NCI-H524 treated with DMSO at 0.1 percent for 48 hours (cell line): ENCODE results near the gene CYP4V2.

Experiments
- DNase-seq: peaks from one replicate; lab custom pipeline; 2025; lab: John Stamatoyannopoulos, UW

CYP4V2 gene

GRCh38 chr4:186188107-186188506, 3.3 kb upstream of the CYP4V2 start:
- DNase-seq: no peak

GRCh38 chr4:186189656-186190055, 1.7 kb upstream of the CYP4V2 start:
- DNase-seq: no peak

GRCh38 chr4:186190581-186191199, 677 bp upstream of the CYP4V2 start:
- no peak for DNase-seq

GRCh38 chr4:186192066-186192612, 772 bp downstream of the CYP4V2 start:
- no peak for DNase-seq

GRCh38 chr4:186193851-186194250, 2.5 kb downstream of the CYP4V2 start:
- DNase-seq: no peak

- DNase-seq: no peak
These were observed 4.7 kb downstream of the CYP4V2 start for GRCh38 chr4:186196063-186196462.

GRCh38 chr4:186200516-186200915, 9.1 kb downstream of the CYP4V2 start:
- DNase-seq: no peak

- DNase-seq: no peak
These were observed 9.6 kb downstream of the CYP4V2 start for GRCh38 chr4:186201010-186201409.

- no peak for DNase-seq
These were observed 10.3 kb downstream of the CYP4V2 start for GRCh38 chr4:186201535-186202230.

GRCh38 chr4:186202490-186203140, 11.2 kb downstream of the CYP4V2 start:
- no peak for DNase-seq

- no peak for DNase-seq
These were observed 12.0 kb downstream of the CYP4V2 start for GRCh38 chr4:186203406-186203805.

GRCh38 chr4:186204103-186204559, 12.8 kb downstream of the CYP4V2 start:
- DNase-seq: no peak

GRCh38 chr4:186204686-186205085, 13.3 kb downstream of the CYP4V2 start:
- DNase-seq: no peak

GRCh38 chr4:186205156-186205555, 13.8 kb downstream of the CYP4V2 start:
- DNase-seq: no peak

- DNase-seq: peak; percentile 42
These were observed 25.2 kb downstream of the CYP4V2 start for GRCh38 chr4:186216465-186217024.

- no peak for DNase-seq
These were observed 26.4 kb downstream of the CYP4V2 start for GRCh38 chr4:186217733-186218293.

- DNase-seq: no peak
These were observed 30.3 kb downstream of the CYP4V2 start for GRCh38 chr4:186221624-186222023.

- DNase-seq: no peak
These were observed 34.5 kb downstream of the CYP4V2 start for GRCh38 chr4:186225848-186226247.

- no peak for DNase-seq
These were observed 35.3 kb downstream of the CYP4V2 start for GRCh38 chr4:186226521-186227189.

GRCh38 chr4:186227221-186227620, 35.9 kb downstream of the CYP4V2 start, which contains the start of gene KLKB1:
Gene KLKB1 (plus strand): TSS chr4:186227507. CDS start chr4:186228196, 689 bp downstream.
- DNase-seq: no peak

- no peak for DNase-seq
These were observed 36.6 kb downstream of the CYP4V2 start for GRCh38 chr4:186227744-186228513.
